ENCODE results near the gene ATRAID.

The ATRAID gene

GRCh38 chr2:27251766-27252165, 39.9 kb downstream of the ATRAID start:
- FAIRE-seq = no peak

GRCh38 chr2:27255187-27255586, 43.3 kb downstream of the ATRAID start:
- FAIRE-seq = no peak

- FAIRE-seq = no peak
Observed at GRCh38 chr2:27255660-27256059, 43.8 kb downstream of the ATRAID start.

- no peak for FAIRE-seq
Observed at GRCh38 chr2:27256855-27257454, 45.1 kb downstream of the ATRAID start.

GRCh38 chr2:27258051-27258450, 46.2 kb downstream of the ATRAID start:
- no peak for FAIRE-seq

GRCh38 chr2:27261241-27261925, 49.5 kb downstream of the ATRAID start:
- FAIRE-seq = no peak

- no peak for FAIRE-seq
Observed at GRCh38 chr2:27261926-27262298, 50.1 kb downstream of the ATRAID start.

- no peak for FAIRE-seq
Observed at GRCh38 chr2:27262379-27263286, 50.8 kb downstream of the ATRAID start, which contains the start of gene SLC30A3. Gene SLC30A3 (minus strand): TSS chr2:27263047. CDS start chr2:27262906, 141 bp downstream.

- no peak for FAIRE-seq
Observed at GRCh38 chr2:27263287-27264252, 51.7 kb downstream of the ATRAID start.

GRCh38 chr2:27264253-27264752, 52.5 kb downstream of the ATRAID start:
- no peak for FAIRE-seq

GRCh38 chr2:27264753-27265535, 53.1 kb downstream of the ATRAID start:
- FAIRE-seq = no peak

GRCh38 chr2:27265536-27265870, 53.7 kb downstream of the ATRAID start:
- FAIRE-seq = no peak

All from G401.6 (cell line).